HL-60/S4 treated with retinoic acid at 250 ng/mL for 4 days and 3 days (cell line): ENCODE data around the gene SKP1.

Experiments used
- in situ Hi-C: fragments of 300-500 bp; cut with MboI; formaldehyde crosslinking; loops from 2 replicates; pipeline ENCODE4 v1.7.0; 2022; ENCODE audit warnings: low sequenced_read_pairs

The SKP1 gene

GRCh38 chr5:134145041-134145757, 31.6 kb downstream of the SKP1 start:
- in situ Hi-C loops: no loop called here

- in situ Hi-C loops: no loop called here
These were observed 32.5 kb downstream of the SKP1 start for GRCh38 chr5:134143944-134144941.

- in situ Hi-C loops: no loop called here
These were observed 33.3 kb downstream of the SKP1 start for GRCh38 chr5:134143431-134143830.

- in situ Hi-C loops: no loop called here
These were observed 33.9 kb downstream of the SKP1 start for GRCh38 chr5:134142806-134143205.

- in situ Hi-C loops: no loop called here
These were observed 34.7 kb downstream of the SKP1 start for GRCh38 chr5:134142052-134142451.

GRCh38 chr5:134141331-134142050, 35.3 kb downstream of the SKP1 start:
- in situ Hi-C loops: no loop called here

- in situ Hi-C loops: no loop called here
These were observed 36.1 kb downstream of the SKP1 start for GRCh38 chr5:134140530-134141201.

- in situ Hi-C loops: no loop called here
These were observed 36.8 kb downstream of the SKP1 start for GRCh38 chr5:134139891-134140469.

GRCh38 chr5:134139377-134139851, 37.3 kb downstream of the SKP1 start:
- in situ Hi-C loops: no loop called here

GRCh38 chr5:134138416-134139376, 38.1 kb downstream of the SKP1 start:
- in situ Hi-C loops: no loop called here

GRCh38 chr5:134136771-134137170, 40.0 kb downstream of the SKP1 start:
- in situ Hi-C loops: no loop called here

- in situ Hi-C loops: no loop called here
These were observed 40.5 kb downstream of the SKP1 start for GRCh38 chr5:134136221-134136631.

GRCh38 chr5:134135091-134135655, 41.6 kb downstream of the SKP1 start:
- in situ Hi-C loops: no loop called here

- in situ Hi-C loops: no loop called here
These were observed 42.7 kb downstream of the SKP1 start for GRCh38 chr5:134133995-134134541.

- in situ Hi-C loops: no loop called here
These were observed 43.4 kb downstream of the SKP1 start for GRCh38 chr5:134133188-134133994.

- in situ Hi-C loops: no loop called here
These were observed 44.2 kb downstream of the SKP1 start for GRCh38 chr5:134132372-134133187.
